HG02610 (cell line): ENCODE measurements around the gene OR5B21.

Experiments
- ATAC-seq: cut with Tn5 transposase; IDR thresholded peaks from one replicate; pipeline ENCODE4 v1.9.1; 2021; ENCODE audit warnings: mild to moderate bottlenecking, moderate library complexity; ENCODE audit not compliant: unreplicated experiment

OR5B21 gene

DNA sequence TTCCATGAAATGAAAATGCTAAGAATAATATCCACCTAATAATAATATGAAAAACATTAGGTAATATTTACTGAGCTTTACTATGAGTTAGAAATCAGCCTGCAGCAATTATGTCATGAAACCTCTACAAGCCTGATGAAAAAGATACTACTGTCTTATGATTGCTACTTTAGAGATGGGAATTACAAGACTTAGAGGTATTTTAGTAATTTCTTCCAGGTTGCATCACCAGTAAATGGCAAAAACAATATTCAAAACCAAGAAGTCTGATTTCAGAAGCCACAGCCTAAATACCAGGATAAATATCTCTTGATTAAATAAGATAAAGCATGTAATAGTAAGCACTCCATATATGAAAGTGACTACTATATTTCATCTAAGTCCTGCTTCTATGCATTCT, 13.8 kb downstream of the OR5B21 start:
- ATAC-seq: no peak

GRCh38 chr11:58493676-58494075, 14.2 kb downstream of the OR5B21 start:
- no peak for ATAC-seq

- ATAC-seq: no peak
Observed at GRCh38 chr11:58490827-58491226, 17.1 kb downstream of the OR5B21 start.

DNA sequence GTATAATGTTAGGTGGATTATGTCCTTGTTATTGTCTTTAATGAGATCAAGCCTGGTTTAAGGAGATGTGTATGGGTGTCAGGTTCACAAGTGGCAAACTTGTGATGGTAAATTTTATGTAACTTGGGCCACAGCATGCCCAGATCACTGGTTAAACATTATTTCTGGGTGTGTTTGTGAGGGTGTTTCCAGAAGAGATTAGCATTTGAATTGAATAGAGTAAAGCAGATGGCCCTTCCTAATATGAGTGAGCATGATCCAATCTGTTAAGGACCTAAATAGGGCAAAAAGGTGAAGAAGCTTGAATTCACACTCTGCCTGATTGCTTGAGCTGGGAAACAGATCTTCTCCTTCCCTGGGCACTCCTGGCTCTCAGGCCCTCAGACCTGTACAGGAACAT, 20.7 kb downstream of the OR5B21 start:
- no peak for ATAC-seq

- no peak for ATAC-seq
Observed at GRCh38 chr11:58485961-58486360, 21.9 kb downstream of the OR5B21 start.

DNA sequence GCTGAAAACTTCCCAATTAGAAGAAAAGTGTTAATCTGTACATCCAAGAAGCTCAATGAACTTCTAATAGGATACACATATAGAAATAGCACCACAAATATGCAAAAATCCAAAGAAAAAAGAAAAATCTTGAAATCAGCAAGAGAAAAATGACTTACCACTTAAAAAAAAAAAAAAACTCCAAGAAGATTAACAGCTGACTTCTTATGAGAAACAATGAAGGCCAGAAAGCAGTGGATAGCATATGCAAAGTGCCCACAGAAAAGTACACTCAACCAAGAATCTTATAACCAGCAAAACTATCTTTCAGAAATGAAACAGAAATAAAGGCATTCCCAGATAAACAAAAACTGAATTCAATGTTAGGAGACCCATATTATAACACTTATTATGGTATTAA, 36.0 kb downstream of the OR5B21 start:
- ATAC-seq: no peak

- no peak for ATAC-seq
Observed at GRCh38 chr11:58466293-58466692, 41.6 kb downstream of the OR5B21 start.

DNA sequence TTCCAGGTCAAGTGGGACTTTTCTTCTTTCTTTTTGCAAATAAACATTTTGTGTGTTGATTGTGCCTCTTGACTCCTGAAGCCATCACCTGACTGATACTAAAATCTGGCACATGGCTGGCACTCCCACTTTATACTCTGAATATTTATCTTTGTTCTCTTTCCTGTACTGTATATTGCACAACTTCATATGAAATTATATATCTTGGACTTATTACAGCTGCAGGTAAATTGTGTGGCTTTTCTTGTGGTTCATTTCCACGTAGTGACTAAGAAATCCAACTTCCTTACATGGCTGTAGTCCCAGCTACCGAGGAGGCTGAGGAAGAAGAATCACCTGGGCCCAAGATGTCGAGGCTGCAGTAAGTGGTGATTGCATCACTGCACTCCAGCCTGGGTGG, 42.2 kb downstream of the OR5B21 start:
- ATAC-seq: no peak
